ENCODE data around the gene SORD.

- TF ChIP-seq CTCF (IDR thresholded peaks at IDR 0.05) (peak; percentile 23), ZFX (IDR thresholded peaks at IDR 0.05; ENCODE audit: borderline replicate concordance) (no peak)
Measured at GRCh38 chr15:45110256-45110820, 87.3 kb downstream of the SORD start.
